Measurements from ENCODE around the gene ACBD6.

Gene ACBD6

DNA sequence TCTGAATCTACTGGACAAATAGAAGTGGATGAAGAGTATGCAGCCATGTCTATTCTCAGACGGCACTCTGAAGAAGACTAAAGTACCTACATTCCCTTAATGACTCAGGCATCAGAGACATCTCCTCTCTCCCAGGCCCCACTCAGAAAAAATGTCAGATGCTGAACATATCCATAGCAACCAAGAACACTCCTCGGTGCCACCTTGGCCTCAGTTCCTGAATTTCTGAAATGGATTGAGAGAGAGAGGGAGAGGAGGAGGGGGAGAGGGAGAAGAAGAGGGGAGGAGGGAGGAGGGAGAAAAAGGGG is 40.4 kb upstream of the ACBD6 start:
- no peaks in the 10 kb centered on the region for H3K36me3 ChIP-seq (ENCODE audit: insufficient read depth, low read length)
- H3K4me1 ChIP-seq (ENCODE audit: insufficient read depth, low read length, severe bottlenecking) = no peaks in the 10 kb centered on the region
- no peak overlapping the region for H3K4me2 ChIP-seq (ENCODE audit: low read length)
- H3K9me2 ChIP-seq (ENCODE audit: low read depth, low read length) = no peaks in the 10 kb centered on the region
- no peak overlapping the region for H2AFZ ChIP-seq (ENCODE audit: low read length)
- no peak overlapping the region for H3K27ac ChIP-seq (ENCODE audit: low read depth, low read length, poor library complexity, severe bottlenecking)
- H3K9ac ChIP-seq (ENCODE audit: low read length) = no peak overlapping the region
- H3K9me3 ChIP-seq (ENCODE audit: low read length) = no peaks in the 10 kb centered on the region
- H3K79me2 ChIP-seq (ENCODE audit: insufficient read depth, low read length) = no peaks in the 10 kb centered on the region
- no peaks in the 10 kb centered on the region for H4K20me1 ChIP-seq (ENCODE audit: insufficient read depth, low read length)
- H3K4me3 ChIP-seq (ENCODE audit: low read depth, low read length, poor library complexity, severe bottlenecking) = no peak overlapping the region
- no peaks in the 10 kb centered on the region for H3K27me3 ChIP-seq (ENCODE audit: insufficient read depth, low read length)
- no peak for TF ChIP-seq EZH2 (IDR thresholded peaks at IDR 0.05; ENCODE audit: borderline replicate concordance, low read length)
- TF ChIP-seq, protein P1, sequence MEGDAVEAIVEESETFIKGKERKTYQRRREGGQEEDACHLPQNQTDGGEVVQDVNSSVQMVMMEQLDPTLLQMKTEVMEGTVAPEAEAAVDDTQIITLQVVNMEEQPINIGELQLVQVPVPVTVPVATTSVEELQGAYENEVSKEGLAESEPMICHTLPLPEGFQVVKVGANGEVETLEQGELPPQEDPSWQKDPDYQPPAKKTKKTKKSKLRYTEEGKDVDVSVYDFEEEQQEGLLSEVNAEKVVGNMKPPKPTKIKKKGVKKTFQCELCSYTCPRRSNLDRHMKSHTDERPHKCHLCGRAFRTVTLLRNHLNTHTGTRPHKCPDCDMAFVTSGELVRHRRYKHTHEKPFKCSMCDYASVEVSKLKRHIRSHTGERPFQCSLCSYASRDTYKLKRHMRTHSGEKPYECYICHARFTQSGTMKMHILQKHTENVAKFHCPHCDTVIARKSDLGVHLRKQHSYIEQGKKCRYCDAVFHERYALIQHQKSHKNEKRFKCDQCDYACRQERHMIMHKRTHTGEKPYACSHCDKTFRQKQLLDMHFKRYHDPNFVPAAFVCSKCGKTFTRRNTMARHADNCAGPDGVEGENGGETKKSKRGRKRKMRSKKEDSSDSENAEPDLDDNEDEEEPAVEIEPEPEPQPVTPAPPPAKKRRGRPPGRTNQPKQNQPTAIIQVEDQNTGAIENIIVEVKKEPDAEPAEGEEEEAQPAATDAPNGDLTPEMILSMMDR (IDR thresholded peaks at IDR 0.05; ENCODE audit: low read length) = no peak
- no peaks in the 10 kb centered on the region for H3F3A ChIP-seq (ENCODE audit: insufficient read depth, low read length)

DNA sequence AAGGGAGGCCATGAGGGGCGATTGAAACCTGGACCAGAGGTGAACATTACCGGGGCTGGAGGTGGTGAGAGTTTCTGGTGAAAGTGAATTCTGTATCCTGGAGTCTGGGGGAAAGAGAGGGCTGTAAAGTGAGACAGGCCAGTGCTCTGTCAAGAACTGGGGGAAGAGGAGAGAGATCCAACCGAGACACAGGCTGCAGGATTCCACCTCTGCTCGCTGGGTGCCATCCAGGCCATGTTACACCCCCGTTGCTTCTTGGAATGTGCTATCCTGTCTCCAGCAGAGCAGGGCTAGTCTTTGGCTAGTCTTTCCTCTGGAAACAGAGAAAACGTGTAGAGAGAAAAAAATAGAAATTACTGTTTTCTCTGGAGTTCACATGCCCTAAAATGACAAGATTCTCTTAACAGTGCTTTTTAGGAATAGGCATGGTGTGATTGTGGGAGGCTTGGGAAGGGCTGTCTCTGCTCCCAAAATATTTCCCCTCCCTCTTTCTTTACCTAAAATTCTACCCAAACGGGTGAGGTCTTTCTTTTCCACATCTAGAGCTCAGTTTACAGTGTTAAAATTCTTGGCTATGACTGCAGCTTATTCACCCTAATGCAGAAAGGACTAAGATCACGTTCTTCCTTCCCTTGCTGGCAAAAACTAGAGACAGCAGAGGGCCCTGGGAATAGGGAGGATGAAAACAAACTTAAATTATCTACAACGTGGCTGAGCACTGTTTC is 39.9 kb upstream of the ACBD6 start:
- Histone ChIP-seq H3K9me2 (ENCODE audit: low read depth, low read length) (no peaks in the 10 kb centered on the region), H3K4me3 (ENCODE audit: low read depth, low read length, poor library complexity, severe bottlenecking) (no peak overlapping the region), H3K4me2 (ENCODE audit: low read length) (no peak overlapping the region), H2AFZ (ENCODE audit: low read length) (no peak overlapping the region), H3K36me3 (ENCODE audit: insufficient read depth, low read length) (no peaks in the 10 kb centered on the region), H3K27ac (ENCODE audit: low read depth, low read length, poor library complexity, severe bottlenecking) (no peak overlapping the region), H3K9me3 (ENCODE audit: low read length) (no peaks in the 10 kb centered on the region), H4K20me1 (ENCODE audit: insufficient read depth, low read length) (no peaks in the 10 kb centered on the region), H3F3A (ENCODE audit: insufficient read depth, low read length) (no peaks in the 10 kb centered on the region), H3K9ac (ENCODE audit: low read length) (no peak overlapping the region), H3K4me1 (ENCODE audit: insufficient read depth, low read length, severe bottlenecking) (no peaks in the 10 kb centered on the region), H3K27me3 (ENCODE audit: insufficient read depth, low read length) (no peaks in the 10 kb centered on the region), H3K79me2 (ENCODE audit: insufficient read depth, low read length) (no peaks in the 10 kb centered on the region)
- TF ChIP-seq, protein P1 (IDR thresholded peaks at IDR 0.05; ENCODE audit: low read length) = no peak
- no peak for TF ChIP-seq EZH2 (IDR thresholded peaks at IDR 0.05; ENCODE audit: borderline replicate concordance, low read length)

DNA sequence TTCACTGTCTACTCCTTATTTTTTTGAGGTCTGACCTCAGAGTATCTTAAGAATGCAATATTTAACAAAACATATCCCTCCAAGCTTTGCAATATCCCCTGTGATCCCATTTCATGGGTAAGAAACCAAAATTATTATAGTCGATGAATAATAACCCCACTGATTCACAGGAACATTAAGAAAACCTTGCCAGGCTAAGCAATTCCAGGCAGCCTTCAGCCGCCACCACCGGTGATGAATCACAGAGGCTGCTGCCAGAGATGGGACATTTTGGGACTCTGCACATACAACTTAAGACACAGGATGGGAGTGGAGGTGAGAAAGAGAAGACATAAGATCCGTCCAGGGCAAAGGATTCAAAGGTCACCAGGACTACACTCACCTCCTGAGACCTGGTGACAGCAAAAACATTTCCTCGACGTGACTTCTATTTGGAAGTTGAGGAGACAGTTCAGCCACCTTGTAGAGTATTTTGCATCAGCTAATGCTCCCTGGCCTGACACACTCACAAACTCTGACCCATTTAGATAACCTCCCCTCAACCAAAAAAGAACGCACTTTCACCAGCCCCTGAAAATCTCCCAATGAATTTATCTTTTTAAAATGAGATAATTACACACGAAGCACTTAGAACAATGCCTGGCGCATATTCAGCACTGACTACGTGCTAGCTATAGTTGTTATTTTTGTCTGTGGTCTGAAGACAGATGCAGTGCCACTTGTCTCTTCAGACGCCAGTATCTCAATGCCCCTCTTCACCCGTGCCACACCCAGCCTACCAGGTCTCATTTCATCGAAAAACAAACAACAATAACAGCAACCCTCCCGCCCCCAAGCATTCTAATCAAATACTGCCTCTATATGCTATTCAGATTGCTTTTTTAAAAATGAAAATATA is 38.6 kb upstream of the ACBD6 start:
- H3K79me2 ChIP-seq (ENCODE audit: insufficient read depth, low read length) = no peaks in the 10 kb centered on the region
- H3K4me2 ChIP-seq (ENCODE audit: low read length) = no peak overlapping the region
- no peak overlapping the region for H3K4me3 ChIP-seq (ENCODE audit: low read depth, low read length, poor library complexity, severe bottlenecking)
- no peaks in the 10 kb centered on the region for H3K9me3 ChIP-seq (ENCODE audit: low read length)
- H2AFZ ChIP-seq (ENCODE audit: low read length) = no peak overlapping the region
- no peak overlapping the region for H3K9ac ChIP-seq (ENCODE audit: low read length)
- no peaks in the 10 kb centered on the region for H3F3A ChIP-seq (ENCODE audit: insufficient read depth, low read length)
- no peaks in the 10 kb centered on the region for H3K9me2 ChIP-seq (ENCODE audit: low read depth, low read length)
- H4K20me1 ChIP-seq (ENCODE audit: insufficient read depth, low read length) = no peaks in the 10 kb centered on the region
- TF ChIP-seq EZH2 (IDR thresholded peaks at IDR 0.05; ENCODE audit: borderline replicate concordance, low read length) = no peak
- TF ChIP-seq, protein P1 (IDR thresholded peaks at IDR 0.05; ENCODE audit: low read length) = no peak
- H3K36me3 ChIP-seq (ENCODE audit: insufficient read depth, low read length) = no peaks in the 10 kb centered on the region
- H3K27ac ChIP-seq (ENCODE audit: low read depth, low read length, poor library complexity, severe bottlenecking) = no peak overlapping the region
- H3K4me1 ChIP-seq (ENCODE audit: insufficient read depth, low read length, severe bottlenecking) = no peaks in the 10 kb centered on the region
- no peaks in the 10 kb centered on the region for H3K27me3 ChIP-seq (ENCODE audit: insufficient read depth, low read length)
